HepG2 (cell line): ENCODE data around the gene FAM228A. TPM values are rescaled to one million over a fixed set of nuclear protein-coding genes. Genes with fewer than 3 reads are reported as not detected.

Experiments used
- ATAC-seq: fragments of 200-7000 bp; cut with Tn5 transposase; 3 replicates; pipeline ENCODE4 v1.9.1; 2020; ENCODE audit warnings: mild to moderate bottlenecking, moderate library complexity
- BruUV-seq: library from RNA; stranded (reverse); fragments of 400-500 nt; replicated peaks from 2 replicates; lab custom pipeline; 2021; lab: Mats Ljungman, UMichigan
- CTCF ChIA-PET: fragments of 300-600 bp; formaldehyde crosslinking; extraction: SDS; loops from one replicate; lab custom pipeline; 2021; ENCODE audit warnings: low total read pairs, inconsistent platforms, low intra/inter-chr PET ratio; lab: Yijun Ruan, JAX
- POLR2A ChIA-PET: fragments of 350-600 bp; sonication (Branson Sonifier 250); formaldehyde crosslinking; loops from one replicate; lab custom pipeline; 2020; ENCODE audit warnings: antibody characterized with exemption, inconsistent platforms; lab: Yijun Ruan, JAX
- DNase-seq: peaks from one replicate; pipeline ENCODE4 v3.0.0-alpha.2; 2015; ENCODE audit warnings: low spot score
- FAIRE-seq: peaks from 3 replicates; lab custom pipeline; 2011; peaks lifted over from hg19 to GRCh38; lab: Jason Lieb, UNC
- H2AFZ ChIP-seq: one replicate; pipeline ENCODE4 v1.6.1; 2011; ENCODE audit warnings: low read length, inconsistent platforms
- H3K27ac ChIP-seq: fragments of 300-600 bp; 3 replicates; pipeline ENCODE4 v1.8.0; 2011; ENCODE audit warnings: mixed run types, mild to moderate bottlenecking, mixed read lengths, low read length, inconsistent platforms; ENCODE audit not compliant: insufficient read depth; ENCODE audit errors: extremely low read length
- H3K27me3 ChIP-seq, 2 experiments: fragments of 200-600 bp in 1 of 2; 2 replicates in 1 of 2; 3 replicates in 1 of 2; pipeline versions ENCODE4 v1.6.0 to v1.8.0; 2011; ENCODE audit warnings: low read length in 2 of 2, mild to moderate bottlenecking in 2 of 2, moderate library complexity in 2 of 2, inconsistent platforms in 1 of 2; ENCODE audit not compliant: insufficient read depth in 2 of 2, control insufficient read depth in 1 of 2
- H3K36me3 ChIP-seq, 2 experiments: fragments of 200-600 bp in 1 of 2; replicated peaks in 1 of 2; 2 replicates in 1 of 2; 3 replicates in 1 of 2; pipeline versions ENCODE4 v1.5.1 to v1.8.0; 2011; ENCODE audit warnings: low read length in 2 of 2, inconsistent platforms in 1 of 2; ENCODE audit not compliant: insufficient read depth in 2 of 2, control insufficient read depth in 1 of 2
- H3K4me1 ChIP-seq: 2 replicates; pipeline ENCODE4 v1.5.1; 2012; ENCODE audit warnings: low read length, inconsistent platforms; ENCODE audit not compliant: insufficient read depth
- H3K4me2 ChIP-seq: 2 replicates; pipeline ENCODE4 v1.6.0; 2011; ENCODE audit warnings: low read depth, low read length, inconsistent platforms
- H3K4me3 ChIP-seq, 3 experiments: fragments of 200-600 bp in 1 of 3; sonication (generic), shearing (Covaris generic) in 1 of 3; replicated peaks in 1 of 3; 2 replicates each; pipeline ENCODE4 v1.5.1; 2011 to 2016; ENCODE audit warnings: low read length in 3 of 3, inconsistent platforms in 2 of 3, low read depth in 2 of 3, mild to moderate bottlenecking in 2 of 3, control low read depth in 1 of 3, mixed read lengths in 1 of 3; ENCODE audit not compliant: insufficient read depth in 1 of 3
- H3K79me2 ChIP-seq: one replicate; pipeline ENCODE4 v1.6.1; 2011; ENCODE audit warnings: low read length, inconsistent platforms; ENCODE audit not compliant: insufficient read depth
- H3K9ac ChIP-seq: 2 replicates; pipeline ENCODE4 v1.6.0; 2011; ENCODE audit warnings: mild to moderate bottlenecking, low read depth, low read length, inconsistent platforms; ENCODE audit not compliant: insufficient read depth
- H3K9me3 ChIP-seq: 2 replicates; pipeline ENCODE4 v1.5.1; 2012; ENCODE audit warnings: mild to moderate bottlenecking, low read length
- H4K20me1 ChIP-seq: 2 replicates; pipeline ENCODE4 v1.6.0; 2011; ENCODE audit warnings: inconsistent platforms, mild to moderate bottlenecking, low read length, moderate library complexity; ENCODE audit not compliant: insufficient read depth
- AHDC1 ChIP-seq: sonication (generic); formaldehyde crosslinking; IDR thresholded peaks from 2 replicates; pipeline ENCODE4 v1.5.1; 2020; ENCODE audit warnings: mild to moderate bottlenecking, missing genetic modification reagents, borderline replicate concordance
- FOXA1 ChIP-seq, 2 experiments: fragments of 450-650 bp in 1 of 2; sonication (generic) in 1 of 2; formaldehyde crosslinking in 1 of 2; IDR thresholded peaks; 2 replicates each; pipeline versions ENCODE4 v1.4.0 to v1.6.1; 2016 to 2020; ENCODE audit warnings: missing genetic modification reagents in 1 of 2
- FOXM1 ChIP-seq: sonication (generic); formaldehyde crosslinking; IDR thresholded peaks from 2 replicates; pipeline ENCODE4 v1.5.0; 2020; ENCODE audit warnings: missing genetic modification reagents
- HOXA9 ChIP-seq: sonication (generic); formaldehyde crosslinking; IDR thresholded peaks from 2 replicates; pipeline ENCODE4 v1.8.1; 2022; ENCODE audit warnings: missing genetic modification reagents, mild to moderate bottlenecking, moderate library complexity, borderline replicate concordance
- MEF2D ChIP-seq: sonication (generic); formaldehyde crosslinking; IDR thresholded peaks from 2 replicates; pipeline ENCODE4 v1.5.1; 2020; ENCODE audit warnings: mild to moderate bottlenecking, missing genetic modification reagents
- MEIS1 ChIP-seq: sonication (generic); formaldehyde crosslinking; IDR thresholded peaks from 2 replicates; pipeline ENCODE4 v1.9.0; 2021; ENCODE audit warnings: mild to moderate bottlenecking, missing genetic modification reagents, moderate library complexity, borderline replicate concordance
- MTA3 ChIP-seq: sonication (generic); formaldehyde crosslinking; IDR thresholded peaks from 2 replicates; pipeline ENCODE4 v1.4.0; 2020; ENCODE audit warnings: missing genetic modification reagents
- PITX1 ChIP-seq: sonication (generic); formaldehyde crosslinking; IDR thresholded peaks from 2 replicates; pipeline ENCODE4 v1.5.1; 2020; ENCODE audit warnings: mild to moderate bottlenecking, missing genetic modification reagents
- SMAD9 ChIP-seq: sonication (generic); formaldehyde crosslinking; IDR thresholded peaks from 2 replicates; pipeline ENCODE4 v1.5.1; 2020; ENCODE audit warnings: mild to moderate bottlenecking, missing genetic modification reagents
- SOX13 ChIP-seq, 3 experiments: fragments of 450-650 bp in 1 of 3; sonication (generic) in 1 of 3; formaldehyde crosslinking in 1 of 3; IDR thresholded peaks in 2 of 3; conservative IDR thresholded peaks in 1 of 3; 2 replicates each; pipeline versions ENCODE4 v1.5.0 to v1.6.1; 2016 to 2020; ENCODE audit warnings: antibody characterized with exemption in 1 of 3, mild to moderate bottlenecking in 1 of 3, missing compliant biosample characterization in 1 of 3, missing genetic modification reagents in 1 of 3, moderate library complexity in 1 of 3
- ZBTB20 ChIP-seq: sonication (generic); formaldehyde crosslinking; IDR thresholded peaks from 2 replicates; pipeline ENCODE4 v1.8.1; 2023; ENCODE audit warnings: missing genetic modification reagents, low read depth, mild to moderate bottlenecking, borderline replicate concordance
- ZFP37 ChIP-seq: sonication (generic); formaldehyde crosslinking; IDR thresholded peaks from 2 replicates; pipeline ENCODE4 v1.4.0; 2020; ENCODE audit warnings: missing genetic modification reagents, borderline replicate concordance
- ZGPAT ChIP-seq: IDR thresholded peaks from 2 replicates; pipeline ENCODE4 v1.6.1; 2016; ENCODE audit warnings: mild to moderate bottlenecking
- ZNF503 ChIP-seq: sonication (generic); formaldehyde crosslinking; IDR thresholded peaks from 2 replicates; pipeline ENCODE4 v1.4.0; 2020; ENCODE audit warnings: missing genetic modification reagents
- ZNF530 ChIP-seq: sonication (generic); formaldehyde crosslinking; IDR thresholded peaks from 2 replicates; pipeline ENCODE4 v1.5.0; 2020; ENCODE audit warnings: low read depth, mild to moderate bottlenecking, missing genetic modification reagents
- WGBS: methylation state at CpG from one replicate; pipeline ENCODE4 v1.1.6; 2017; ENCODE audit warnings: low lambda C conversion rate; 5-methylcytosine and 5-hydroxymethylcytosine counted together
- in situ Hi-C: cut with HindIII; loops from 2 replicates; pipeline ENCODE4 v1.10.0; 2017; ENCODE audit warnings: low pct_unique_long_range_greater_than_20kb; ENCODE audit not compliant: extremely low pct_ligation_motif_present
- intact Hi-C: fragments of 100-400 bp; cut with micrococcal nuclease; formaldehyde crosslinking; loops from one replicate; pipeline ENCODE4 v1.10.0; 2022; ENCODE audit not compliant: unreplicated experiment
- polyA plus RNA-seq, 8 experiments: library from polyadenylated mRNA; depleted of rRNA in 3 of 8; stranded (reverse) in 7 of 8; unstranded in 1 of 8; fragments of >200 nt; fragmentation: Illumina TruSeq in 4 of 8; extraction: Trizol in 4 of 8; gene quantifications; 2 replicates each; pipeline versions ENCODE4 v1.2.1 to v1.2.3, GENCODE V29; 2011 to 2016; ENCODE audit warnings: low read depth in 4 of 8, missing spikeins in 1 of 8, mixed read lengths in 1 of 8; ENCODE audit not compliant: insufficient read depth in 1 of 8
- total RNA-seq, 5 experiments: library from RNA; depleted of rRNA; stranded (reverse); fragments of >200 nt; fragmentation: Illumina TruSeq; extraction: Trizol; gene quantifications; 2 replicates each; pipeline ENCODE4 v1.2.3, GENCODE V29; 2016; ENCODE audit warnings: low read depth in 1 of 5

FAM228A gene
- total and polyA plus RNA-seq, 2 of the 13 experiments (the other 11 are each of a cell fraction or from before 2014, with no cell fraction given): not detected

- H3K9me3 ChIP-seq: no peaks in the 10 kb centered on the region
- 21% methylated on average over 2 of the region's 2 CpGs for WGBS
- H4K20me1 ChIP-seq: no peaks in the 10 kb centered on the region
- H3K4me3 ChIP-seq: no peak overlapping the region
- no peaks in the 10 kb centered on the region for H3K27me3 ChIP-seq
- POLR2A ChIA-PET: no interaction called here
- FAIRE-seq (no peak), ATAC-seq (peak; percentile 50), DNase-seq (peak; percentile 65)
- H3K79me2 ChIP-seq: no peaks in the 10 kb centered on the region
- H3K27ac ChIP-seq: no peak overlapping the region
- CTCF ChIA-PET: no interaction called here
- no TSS peak for BruUV-seq
- no peak overlapping the region for H2AFZ ChIP-seq
- H3K36me3 ChIP-seq: peaks cover 0 to 5% of the 10 kb centered on the region in 2 experiments; a peak in 2 of 5 replicates
- peaks cover 8% of the 10 kb centered on the region for H3K4me1 ChIP-seq
- H3K4me2 ChIP-seq: no peak overlapping the region
- intact Hi-C loops (no loop called here), in situ Hi-C loops (no loop called here)
- H3K9ac ChIP-seq: no peak overlapping the region
- TF ChIP-seq AHDC1 (CRISPR knock-in tag) (peak; percentile 67; the same call in 1 of the 2 replicates), ZNF530 (CRISPR knock-in tag) (no peak), FOXA1 (IDR thresholded peaks at IDR 0.05) (no peak), FOXA1 (CRISPR knock-in tag; IDR thresholded peaks at IDR 0.05) (peak; percentile 87), ZFP37 (CRISPR knock-in tag) (no peak), SOX13 (IDR thresholded peaks at IDR 0.05) (peak; percentile 81), SOX13 (CRISPR knock-in tag; conservative IDR thresholded peaks at IDR 0.05 in 1 of 2, IDR thresholded peaks at IDR 0.05 in 1 of 2) (peak in 1 of 2 experiments; percentile 99; a peak in 2 of 4 replicates), HOXA9 (CRISPR knock-in tag) (no peak), ZBTB20 (CRISPR knock-in tag) (0 out of 2 replicates have a peak, but pooled peaks have one; percentile 33), SMAD9 (CRISPR knock-in tag) (no peak), ZNF503 (CRISPR knock-in tag) (peak; percentile 35; the same call in 1 of the 2 replicates), FOXM1 (CRISPR knock-in tag) (no peak), ZGPAT (CRISPR knock-in tag) (peak; percentile 17; the same call in 1 of the 2 replicates), MTA3 (CRISPR knock-in tag) (no peak), MEF2D (0 out of 2 replicates have a peak, but pooled peaks have one; percentile 22), PITX1 (CRISPR knock-in tag) (peak; percentile 83), MEIS1 (no peak)
These were observed 63.3 kb downstream of the FAM228A start for GRCh38 chr2:24238158-24238557.
